Endothelial cell of umbilical vein (primary cell): ENCODE data around the gene OR6N2.

Experiments used
- EZH2 ChIP-seq: IDR thresholded peaks from 2 replicates; pipeline ENCODE4 v1.6.1; 2012; ENCODE audit warnings: borderline replicate concordance, low read depth, mild to moderate bottlenecking, moderate library complexity, low read length, inconsistent platforms; ENCODE audit not compliant: severe bottlenecking
- POLR2A ChIP-seq: IDR thresholded peaks from 2 replicates; pipeline ENCODE4 v1.6.1; 2012; ENCODE audit warnings: low read depth, mild to moderate bottlenecking, control low read depth, low read length
- POLR2AphosphoS5 ChIP-seq: IDR thresholded peaks from 2 replicates; pipeline ENCODE4 v1.6.1; 2012; ENCODE audit warnings: low read depth, mild to moderate bottlenecking, control low read depth, low read length, moderate library complexity; ENCODE audit not compliant: insufficient read depth
- TF ChIP-seq, protein P1 (sequence below), 2 donors: IDR thresholded peaks; 1 replicate in 1 of 2; 2 replicates in 1 of 2; pipeline ENCODE4 v1.5.1; 2011; ENCODE audit warnings: low read length in 2 of 2, mild to moderate bottlenecking in 2 of 2, moderate library complexity in 2 of 2, control low read depth in 1 of 2, inconsistent platforms in 1 of 2, low read depth in 1 of 2; ENCODE audit not compliant: insufficient read depth in 1 of 2; ENCODE audit errors: extremely low read depth in 1 of 2
- TF ChIP-seq, protein P2 (sequence below): IDR thresholded peaks from 2 replicates; pipeline ENCODE4 v1.6.1; 2011; ENCODE audit not compliant: insufficient read depth, insufficient read length

DNA sequence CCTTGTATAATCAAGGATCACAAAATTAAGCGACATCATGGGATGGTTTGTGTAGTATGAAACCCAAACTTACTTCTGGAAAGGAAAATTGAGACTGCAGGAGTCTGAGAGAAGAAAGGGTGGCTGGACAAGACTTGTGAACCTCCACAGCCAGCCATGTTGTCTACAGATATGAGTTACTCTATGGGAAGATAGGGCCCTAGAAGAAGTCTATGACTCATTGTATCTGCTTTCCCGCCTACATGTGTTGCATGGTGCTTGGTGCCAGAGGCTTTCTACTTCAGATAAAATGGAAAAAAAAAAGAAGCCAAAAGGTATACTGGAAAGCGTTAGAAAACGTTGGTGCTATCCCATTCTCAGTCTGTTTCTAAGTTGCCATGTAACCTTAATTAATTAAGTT is 18.7 kb upstream of the OR6N2 start:
- TF ChIP-seq EZH2 (no peak), POLR2AphosphoS5 (no peak), POLR2A (no peak)
- TF ChIP-seq, protein P1, sequence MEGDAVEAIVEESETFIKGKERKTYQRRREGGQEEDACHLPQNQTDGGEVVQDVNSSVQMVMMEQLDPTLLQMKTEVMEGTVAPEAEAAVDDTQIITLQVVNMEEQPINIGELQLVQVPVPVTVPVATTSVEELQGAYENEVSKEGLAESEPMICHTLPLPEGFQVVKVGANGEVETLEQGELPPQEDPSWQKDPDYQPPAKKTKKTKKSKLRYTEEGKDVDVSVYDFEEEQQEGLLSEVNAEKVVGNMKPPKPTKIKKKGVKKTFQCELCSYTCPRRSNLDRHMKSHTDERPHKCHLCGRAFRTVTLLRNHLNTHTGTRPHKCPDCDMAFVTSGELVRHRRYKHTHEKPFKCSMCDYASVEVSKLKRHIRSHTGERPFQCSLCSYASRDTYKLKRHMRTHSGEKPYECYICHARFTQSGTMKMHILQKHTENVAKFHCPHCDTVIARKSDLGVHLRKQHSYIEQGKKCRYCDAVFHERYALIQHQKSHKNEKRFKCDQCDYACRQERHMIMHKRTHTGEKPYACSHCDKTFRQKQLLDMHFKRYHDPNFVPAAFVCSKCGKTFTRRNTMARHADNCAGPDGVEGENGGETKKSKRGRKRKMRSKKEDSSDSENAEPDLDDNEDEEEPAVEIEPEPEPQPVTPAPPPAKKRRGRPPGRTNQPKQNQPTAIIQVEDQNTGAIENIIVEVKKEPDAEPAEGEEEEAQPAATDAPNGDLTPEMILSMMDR (IDR thresholded peaks at IDR 0.05; ENCODE audit: extremely low read depth in 1 of 2, insufficient read depth in 1 of 2, low read depth in 1 of 2, low read length in 2 of 2), result no peak
- TF ChIP-seq, protein P2, sequence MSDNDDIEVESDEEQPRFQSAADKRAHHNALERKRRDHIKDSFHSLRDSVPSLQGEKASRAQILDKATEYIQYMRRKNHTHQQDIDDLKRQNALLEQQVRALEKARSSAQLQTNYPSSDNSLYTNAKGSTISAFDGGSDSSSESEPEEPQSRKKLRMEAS, result no peak
